GM12878 (cell line): Measurements from ENCODE around the gene COL18A1. TPM values are rescaled to one million over a fixed set of nuclear protein-coding genes. Genes with fewer than 3 reads are reported as not detected.

Experiments
- CEBPB ChIP-seq, 2 experiments: fragments of 150-350 bp in 1 of 2; IDR thresholded peaks; 2 replicates each; pipeline ENCODE4 v1.6.1; 2012 to 2014; ENCODE audit warnings: low read depth in 2 of 2, low read length in 2 of 2, borderline replicate concordance in 1 of 2, inconsistent platforms in 1 of 2
- CHD4 ChIP-seq: fragments of 200-600 bp; sonication (generic); IDR thresholded peaks from 2 replicates; pipeline ENCODE4 v1.6.1; 2016; ENCODE audit warnings: mild to moderate bottlenecking
- DPF2 ChIP-seq: fragments of 450-650 bp; IDR thresholded peaks from 2 replicates; pipeline ENCODE4 v1.6.1; 2017; ENCODE audit warnings: mild to moderate bottlenecking
- FOS ChIP-seq: IDR thresholded peaks from 3 replicates; pipeline ENCODE4 v1.6.1; 2011; ENCODE audit warnings: borderline replicate concordance; ENCODE audit not compliant: insufficient read length; ENCODE audit errors: extremely low read depth
- HCFC1 ChIP-seq: fragments of 150-350 bp; IDR thresholded peaks from 2 replicates; pipeline ENCODE4 v1.6.1; 2014; ENCODE audit warnings: low read length
- HDAC2 ChIP-seq: fragments of 200-600 bp; sonication (generic); IDR thresholded peaks from 2 replicates; pipeline ENCODE4 v1.6.1; 2017
- LARP7 ChIP-seq: fragments of 450-650 bp; IDR thresholded peaks from 2 replicates; pipeline ENCODE4 v1.6.1; 2017; ENCODE audit warnings: mild to moderate bottlenecking
- NFYA ChIP-seq: IDR thresholded peaks from 2 replicates; pipeline ENCODE4 v1.6.1; 2011; ENCODE audit warnings: low read depth, mild to moderate bottlenecking, low read length, improper control_type of control experiment, borderline replicate concordance
- NR2C2 ChIP-seq: IDR thresholded peaks from 2 replicates; pipeline ENCODE4 v1.6.1; 2011; ENCODE audit warnings: borderline replicate concordance, low read depth; ENCODE audit not compliant: control insufficient read depth, insufficient read length
- NR2F1 ChIP-seq: fragments of 450-650 bp; conservative IDR thresholded peaks from 2 replicates; pipeline ENCODE4 v1.6.1; 2017; ENCODE audit warnings: mild to moderate bottlenecking
- NRF1 ChIP-seq: conservative IDR thresholded peaks from 2 replicates; pipeline ENCODE4 v1.6.1; 2011; ENCODE audit warnings: mild to moderate bottlenecking, low read depth, low read length, improper control_type of control experiment
- RBBP5 ChIP-seq: fragments of 200-600 bp; sonication (generic); conservative IDR thresholded peaks from 2 replicates; pipeline ENCODE4 v1.6.1; 2016
- SP1 ChIP-seq: IDR thresholded peaks from one replicate; pipeline ENCODE4 v1.6.1; 2011; ENCODE audit warnings: low read depth, low read length
- TAF1 ChIP-seq: IDR thresholded peaks from 2 replicates; pipeline ENCODE4 v1.6.1; 2011; ENCODE audit warnings: mild to moderate bottlenecking, low read depth, low read length, borderline replicate concordance
- TARDBP ChIP-seq: IDR thresholded peaks from 2 replicates; pipeline ENCODE4 v1.6.1; 2016; ENCODE audit warnings: borderline replicate concordance
- TCF7 ChIP-seq: IDR thresholded peaks from 2 replicates; pipeline ENCODE4 v1.6.1; 2014; ENCODE audit warnings: antibody characterized with exemption, borderline replicate concordance
- ZNF24 ChIP-seq: fragments of 450-650 bp; IDR thresholded peaks from 2 replicates; pipeline ENCODE4 v1.6.1; 2017; ENCODE audit warnings: antibody characterized with exemption, mild to moderate bottlenecking
- ZNF274 ChIP-seq: IDR thresholded peaks from one replicate; pipeline ENCODE4 v1.8.0; 2011; ENCODE audit not compliant: insufficient read length, insufficient read depth
- polyA plus RNA-seq, 11 experiments: library from polyadenylated mRNA; depleted of rRNA in 4 of 11; unstranded in 6 of 11; stranded (reverse) in 5 of 11; fragments of >200 nt; fragmentation: Nextera tagmentation in 4 of 11; fragmentation: Illumina TruSeq in 1 of 11; extraction: Ambion mirVana in 4 of 11; extraction: Trizol in 1 of 11; gene quantifications; 1 replicate in 1 of 11; 2 replicates in 10 of 11; pipeline versions ENCODE4 v1.2.1 to v1.2.3, GENCODE V29; 2011 to 2016; ENCODE audit warnings: inconsistent platforms in 2 of 11, missing spikeins in 2 of 11, low read depth in 1 of 11
- total RNA-seq, 4 experiments: library from RNA; depleted of rRNA in 3 of 4; stranded (reverse); fragments of >200 nt in 3 of 4; fragmentation: Illumina TruSeq in 1 of 4; extraction: Trizol in 1 of 4; gene quantifications; 2 replicates each; pipeline versions ENCODE4 v1.2.1 to v1.2.3, GENCODE V29; 2013 to 2021
- TF ChIP-seq, protein P1 (sequence below): fragments of 150-350 bp; IDR thresholded peaks from 2 replicates; pipeline ENCODE4 v1.6.1; 2016; ENCODE audit warnings: low read depth, low read length
- TF ChIP-seq, protein P2 (sequence below): fragments of 450-650 bp; IDR thresholded peaks from 2 replicates; pipeline ENCODE4 v1.6.1; 2016; ENCODE audit warnings: mild to moderate bottlenecking, moderate library complexity, borderline replicate concordance
- TF ChIP-seq, protein P3 (sequence below): fragments of 450-650 bp; IDR thresholded peaks from 2 replicates; pipeline ENCODE4 v1.6.1; 2017; ENCODE audit warnings: borderline replicate concordance
- TF ChIP-seq, protein P4 (sequence below): IDR thresholded peaks from 2 replicates; pipeline ENCODE4 v1.6.1; 2012; ENCODE audit warnings: low read length, inconsistent platforms

COL18A1 gene
- total and polyA plus RNA-seq, 10 of the 15 experiments (the other 5 are each of a cell fraction or from before 2014, with no cell fraction given), result under 0.01 to 0.49 (median 0.09) TPM; not detected in 3

DNA sequence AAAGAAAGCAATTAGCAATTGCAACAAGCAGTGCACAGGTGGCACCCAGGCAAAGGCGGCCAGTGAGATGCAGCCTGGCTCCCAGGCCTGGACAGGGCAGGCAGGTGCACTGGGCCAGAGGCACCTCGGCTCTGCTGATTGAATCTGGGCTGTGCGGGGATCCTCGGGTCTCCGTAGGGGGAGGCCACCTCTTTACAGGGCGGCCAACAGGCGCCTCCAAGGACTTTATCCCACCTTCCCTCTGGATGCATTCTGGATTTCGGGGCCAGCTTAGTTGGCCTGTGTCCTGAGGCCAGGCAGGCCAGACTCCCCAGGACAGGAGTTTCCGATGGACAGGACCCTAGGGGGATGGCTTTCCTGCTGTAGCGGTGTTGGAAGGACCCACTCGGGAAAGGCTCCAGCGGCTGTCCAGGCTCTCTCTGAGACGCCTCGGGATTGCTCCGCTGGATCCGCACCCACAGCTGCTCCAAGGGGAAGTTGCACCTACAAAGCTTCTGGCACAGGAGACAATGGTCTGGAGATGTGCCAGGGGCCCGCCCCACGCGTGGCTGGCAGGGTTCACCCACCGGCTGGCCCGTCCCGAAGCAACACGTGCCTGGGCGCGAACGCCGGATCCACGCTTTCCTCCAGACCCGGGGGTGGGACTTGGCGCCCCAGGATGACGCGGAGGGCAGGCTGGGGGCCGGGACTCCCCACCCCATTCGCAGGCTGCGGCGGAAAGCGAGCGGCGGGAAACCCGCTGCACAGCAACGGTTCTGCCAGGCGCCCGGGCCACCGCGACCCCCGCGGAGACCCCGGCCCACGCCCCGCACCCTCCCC, 136.5 kb downstream of the COL18A1 start (continued):
- TF ChIP-seq, protein P1, sequence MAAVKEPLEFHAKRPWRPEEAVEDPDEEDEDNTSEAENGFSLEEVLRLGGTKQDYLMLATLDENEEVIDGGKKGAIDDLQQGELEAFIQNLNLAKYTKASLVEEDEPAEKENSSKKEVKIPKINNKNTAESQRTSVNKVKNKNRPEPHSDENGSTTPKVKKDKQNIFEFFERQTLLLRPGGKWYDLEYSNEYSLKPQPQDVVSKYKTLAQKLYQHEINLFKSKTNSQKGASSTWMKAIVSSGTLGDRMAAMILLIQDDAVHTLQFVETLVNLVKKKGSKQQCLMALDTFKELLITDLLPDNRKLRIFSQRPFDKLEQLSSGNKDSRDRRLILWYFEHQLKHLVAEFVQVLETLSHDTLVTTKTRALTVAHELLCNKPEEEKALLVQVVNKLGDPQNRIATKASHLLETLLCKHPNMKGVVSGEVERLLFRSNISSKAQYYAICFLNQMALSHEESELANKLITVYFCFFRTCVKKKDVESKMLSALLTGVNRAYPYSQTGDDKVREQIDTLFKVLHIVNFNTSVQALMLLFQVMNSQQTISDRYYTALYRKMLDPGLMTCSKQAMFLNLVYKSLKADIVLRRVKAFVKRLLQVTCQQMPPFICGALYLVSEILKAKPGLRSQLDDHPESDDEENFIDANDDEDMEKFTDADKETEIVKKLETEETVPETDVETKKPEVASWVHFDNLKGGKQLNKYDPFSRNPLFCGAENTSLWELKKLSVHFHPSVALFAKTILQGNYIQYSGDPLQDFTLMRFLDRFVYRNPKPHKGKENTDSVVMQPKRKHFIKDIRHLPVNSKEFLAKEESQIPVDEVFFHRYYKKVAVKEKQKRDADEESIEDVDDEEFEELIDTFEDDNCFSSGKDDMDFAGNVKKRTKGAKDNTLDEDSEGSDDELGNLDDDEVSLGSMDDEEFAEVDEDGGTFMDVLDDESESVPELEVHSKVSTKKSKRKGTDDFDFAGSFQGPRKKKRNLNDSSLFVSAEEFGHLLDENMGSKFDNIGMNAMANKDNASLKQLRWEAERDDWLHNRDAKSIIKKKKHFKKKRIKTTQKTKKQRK, result no peak
- TF ChIP-seq LARP7 (peak; percentile 71; the same call in 1 of the 2 replicates), TCF7 (no peak), NR2F1 (no peak), CEBPB (IDR thresholded peaks at IDR 0.05; ENCODE audit: borderline replicate concordance in 1 of 2, low read depth in 2 of 2, low read length in 2 of 2) (no peak), HCFC1 (peak; percentile 43; the same call in 1 of the 2 replicates), SP1 (peak; percentile 57), NR2C2 (no peak), RBBP5 (no peak), NFYA (no peak), NRF1 (no peak), ZNF24 (no peak), DPF2 (0 out of 2 replicates have a peak, but pooled peaks have one; percentile 33), TAF1 (peak; percentile 39; the same call in 1 of the 2 replicates), HDAC2 (no peak), CHD4 (no peak), TARDBP (no peak), FOS (no peak), ZNF274 (no peak)
- TF ChIP-seq, protein P2, sequence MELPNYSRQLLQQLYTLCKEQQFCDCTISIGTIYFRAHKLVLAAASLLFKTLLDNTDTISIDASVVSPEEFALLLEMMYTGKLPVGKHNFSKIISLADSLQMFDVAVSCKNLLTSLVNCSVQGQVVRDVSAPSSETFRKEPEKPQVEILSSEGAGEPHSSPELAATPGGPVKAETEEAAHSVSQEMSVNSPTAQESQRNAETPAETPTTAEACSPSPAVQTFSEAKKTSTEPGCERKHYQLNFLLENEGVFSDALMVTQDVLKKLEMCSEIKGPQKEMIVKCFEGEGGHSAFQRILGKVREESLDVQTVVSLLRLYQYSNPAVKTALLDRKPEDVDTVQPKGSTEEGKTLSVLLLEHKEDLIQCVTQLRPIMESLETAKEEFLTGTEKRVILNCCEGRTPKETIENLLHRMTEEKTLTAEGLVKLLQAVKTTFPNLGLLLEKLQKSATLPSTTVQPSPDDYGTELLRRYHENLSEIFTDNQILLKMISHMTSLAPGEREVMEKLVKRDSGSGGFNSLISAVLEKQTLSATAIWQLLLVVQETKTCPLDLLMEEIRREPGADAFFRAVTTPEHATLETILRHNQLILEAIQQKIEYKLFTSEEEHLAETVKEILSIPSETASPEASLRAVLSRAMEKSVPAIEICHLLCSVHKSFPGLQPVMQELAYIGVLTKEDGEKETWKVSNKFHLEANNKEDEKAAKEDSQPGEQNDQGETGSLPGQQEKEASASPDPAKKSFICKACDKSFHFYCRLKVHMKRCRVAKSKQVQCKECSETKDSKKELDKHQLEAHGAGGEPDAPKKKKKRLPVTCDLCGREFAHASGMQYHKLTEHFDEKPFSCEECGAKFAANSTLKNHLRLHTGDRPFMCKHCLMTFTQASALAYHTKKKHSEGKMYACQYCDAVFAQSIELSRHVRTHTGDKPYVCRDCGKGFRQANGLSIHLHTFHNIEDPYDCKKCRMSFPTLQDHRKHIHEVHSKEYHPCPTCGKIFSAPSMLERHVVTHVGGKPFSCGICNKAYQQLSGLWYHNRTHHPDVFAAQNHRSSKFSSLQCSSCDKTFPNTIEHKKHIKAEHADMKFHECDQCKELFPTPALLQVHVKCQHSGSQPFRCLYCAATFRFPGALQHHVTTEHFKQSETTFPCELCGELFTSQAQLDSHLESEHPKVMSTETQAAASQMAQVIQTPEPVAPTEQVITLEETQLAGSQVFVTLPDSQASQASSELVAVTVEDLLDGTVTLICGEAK, result no peak
- TF ChIP-seq, protein P3, sequence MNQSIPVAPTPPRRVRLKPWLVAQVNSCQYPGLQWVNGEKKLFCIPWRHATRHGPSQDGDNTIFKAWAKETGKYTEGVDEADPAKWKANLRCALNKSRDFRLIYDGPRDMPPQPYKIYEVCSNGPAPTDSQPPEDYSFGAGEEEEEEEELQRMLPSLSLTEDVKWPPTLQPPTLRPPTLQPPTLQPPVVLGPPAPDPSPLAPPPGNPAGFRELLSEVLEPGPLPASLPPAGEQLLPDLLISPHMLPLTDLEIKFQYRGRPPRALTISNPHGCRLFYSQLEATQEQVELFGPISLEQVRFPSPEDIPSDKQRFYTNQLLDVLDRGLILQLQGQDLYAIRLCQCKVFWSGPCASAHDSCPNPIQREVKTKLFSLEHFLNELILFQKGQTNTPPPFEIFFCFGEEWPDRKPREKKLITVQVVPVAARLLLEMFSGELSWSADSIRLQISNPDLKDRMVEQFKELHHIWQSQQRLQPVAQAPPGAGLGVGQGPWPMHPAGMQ, result no peak
- TF ChIP-seq, protein P4, sequence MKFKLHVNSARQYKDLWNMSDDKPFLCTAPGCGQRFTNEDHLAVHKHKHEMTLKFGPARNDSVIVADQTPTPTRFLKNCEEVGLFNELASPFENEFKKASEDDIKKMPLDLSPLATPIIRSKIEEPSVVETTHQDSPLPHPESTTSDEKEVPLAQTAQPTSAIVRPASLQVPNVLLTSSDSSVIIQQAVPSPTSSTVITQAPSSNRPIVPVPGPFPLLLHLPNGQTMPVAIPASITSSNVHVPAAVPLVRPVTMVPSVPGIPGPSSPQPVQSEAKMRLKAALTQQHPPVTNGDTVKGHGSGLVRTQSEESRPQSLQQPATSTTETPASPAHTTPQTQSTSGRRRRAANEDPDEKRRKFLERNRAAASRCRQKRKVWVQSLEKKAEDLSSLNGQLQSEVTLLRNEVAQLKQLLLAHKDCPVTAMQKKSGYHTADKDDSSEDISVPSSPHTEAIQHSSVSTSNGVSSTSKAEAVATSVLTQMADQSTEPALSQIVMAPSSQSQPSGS, result no peak
